GM12878 (cell line): Measurements from ENCODE around the gene CNTNAP2.

ENCODE experiments used
- BHLHE40 ChIP-seq, 2 experiments: fragments of 450-650 bp in 1 of 2; IDR thresholded peaks; 2 replicates each; pipeline ENCODE4 v1.6.1; 2011 to 2017; ENCODE audit warnings: low read depth in 2 of 2, borderline replicate concordance in 1 of 2, improper control_type of control experiment in 1 of 2, low read length in 1 of 2, mild to moderate bottlenecking in 1 of 2
- CTCF ChIP-seq, 3 experiments: IDR thresholded peaks in 2 of 3; conservative IDR thresholded peaks in 1 of 3; 2 replicates each; pipeline ENCODE4 v1.5.1; 2011; ENCODE audit warnings: low read depth in 3 of 3, low read length in 3 of 3, mild to moderate bottlenecking in 3 of 3, control low read depth in 2 of 3, moderate library complexity in 2 of 3, inconsistent platforms in 1 of 3, mixed read lengths in 1 of 3; ENCODE audit not compliant: control insufficient read depth in 2 of 3, insufficient read depth in 1 of 3; ENCODE audit errors: extremely low read depth in 1 of 3
- HDGF ChIP-seq: fragments of 450-650 bp; IDR thresholded peaks from 2 replicates; pipeline ENCODE4 v1.6.1; 2016; ENCODE audit warnings: antibody characterized with exemption
- IKZF2 ChIP-seq, 2 experiments: fragments of 450-650 bp; IDR thresholded peaks; 2 replicates each; pipeline ENCODE4 v1.6.1; 2017; ENCODE audit warnings: mild to moderate bottlenecking in 2 of 2, moderate library complexity in 2 of 2
- POLR2AphosphoS5 ChIP-seq: IDR thresholded peaks from 2 replicates; pipeline ENCODE4 v1.6.1; 2011; ENCODE audit warnings: mild to moderate bottlenecking, low read length, inconsistent platforms
- REST ChIP-seq: IDR thresholded peaks from 2 replicates; pipeline ENCODE4 v1.6.1; 2012; ENCODE audit warnings: mild to moderate bottlenecking, low read depth, low read length
- SMC3 ChIP-seq: IDR thresholded peaks from 2 replicates; pipeline ENCODE4 v1.6.1; 2011; ENCODE audit warnings: low read length, improper control_type of control experiment, borderline replicate concordance
- TARDBP ChIP-seq: IDR thresholded peaks from 2 replicates; pipeline ENCODE4 v1.6.1; 2016; ENCODE audit warnings: borderline replicate concordance
- USF1 ChIP-seq: IDR thresholded peaks from 2 replicates; pipeline ENCODE4 v1.6.1; 2011; ENCODE audit warnings: borderline replicate concordance, low read depth, mild to moderate bottlenecking, moderate library complexity, mixed read lengths, low read length; ENCODE audit not compliant: insufficient read depth; ENCODE audit errors: extremely low read length
- ZNF274 ChIP-seq: IDR thresholded peaks from one replicate; pipeline ENCODE4 v1.8.0; 2011; ENCODE audit not compliant: insufficient read length, insufficient read depth

GRCh38 chr7:148436571-148436970 is 2320.0 kb downstream of the CNTNAP2 start:
- TF ChIP-seq REST (no peak), BHLHE40 (IDR thresholded peaks at IDR 0.05; ENCODE audit: borderline replicate concordance in 1 of 2, low read depth in 2 of 2, low read length in 1 of 2) (no peak), CTCF (IDR thresholded peaks at IDR 0.05 in 2 of 3, conservative IDR thresholded peaks at IDR 0.05 in 1 of 3; ENCODE audit: control insufficient read depth in 2 of 3, extremely low read depth in 1 of 3, insufficient read depth in 1 of 3, low read depth in 3 of 3, low read length in 3 of 3) (no peak), SMC3 (no peak), TARDBP (no peak), IKZF2 (IDR thresholded peaks at IDR 0.05) (no peak), POLR2AphosphoS5 (no peak), ZNF274 (no peak), HDGF (no peak), USF1 (no peak)
